ENCODE measurements around the gene ACYP2.

- TF ChIP-seq GATA3 (IDR thresholded peaks at IDR 0.05; ENCODE audit: low read depth, low read length): no peak
- TF ChIP-seq GATA2 (IDR thresholded peaks at IDR 0.05; ENCODE audit: low read depth, low read length): no peak
Observed at GRCh38 chr2:54303631-54304030, 188.2 kb downstream of the ACYP2 start.

All from SH-SY5Y (cell line).